GM19023 (cell line): ENCODE results near the gene CACNG3.
"Not testable (repeated sequence)": the region's sequence is repeated elsewhere in the genome, so short reads cannot be mapped to it uniquely, and the experiment has no call there.

Experiments used
- ATAC-seq: cut with Tn5 transposase; IDR thresholded peaks from one replicate; pipeline ENCODE4 v1.9.1; 2021; ENCODE audit warnings: mild to moderate bottlenecking, moderate library complexity; ENCODE audit not compliant: unreplicated experiment

CACNG3 gene

GRCh38 chr16:24275413-24275812 lies 19.3 kb downstream of the CACNG3 start:
- ATAC-seq, result no peak

GRCh38 chr16:24279982-24280515 lies 23.9 kb downstream of the CACNG3 start:
- ATAC-seq, result no peak

GRCh38 chr16:24281466-24281865 lies 25.3 kb downstream of the CACNG3 start:
- no peak for ATAC-seq

- no peak for ATAC-seq
Measured at GRCh38 chr16:24282141-24282540, 26.0 kb downstream of the CACNG3 start.

- ATAC-seq, result no peak
Measured at GRCh38 chr16:24286741-24287405, 30.7 kb downstream of the CACNG3 start.

- ATAC-seq, result no peak
Measured at GRCh38 chr16:24288516-24288915, 32.4 kb downstream of the CACNG3 start.

- no peak for ATAC-seq
Measured at GRCh38 chr16:24289166-24289700, 33.1 kb downstream of the CACNG3 start.

- ATAC-seq, result no peak
Measured at GRCh38 chr16:24291932-24292331, 35.8 kb downstream of the CACNG3 start.

GRCh38 chr16:24294131-24294530 lies 38.0 kb downstream of the CACNG3 start:
- no peak for ATAC-seq

- ATAC-seq, result no peak
Measured at GRCh38 chr16:24297375-24297774, 41.2 kb downstream of the CACNG3 start.

GRCh38 chr16:24298548-24299167 lies 42.5 kb downstream of the CACNG3 start:
- ATAC-seq, result no peak

GRCh38 chr16:24300750-24301149 lies 44.6 kb downstream of the CACNG3 start:
- not testable (repeated sequence) for ATAC-seq

- ATAC-seq, result no peak
Measured at GRCh38 chr16:24302636-24303035, 46.5 kb downstream of the CACNG3 start.

- ATAC-seq, result no peak
Measured at GRCh38 chr16:24308200-24308599, 52.1 kb downstream of the CACNG3 start.

- ATAC-seq, result no peak
Measured at GRCh38 chr16:24309258-24310142, 53.4 kb downstream of the CACNG3 start.

- no peak for ATAC-seq
Measured at GRCh38 chr16:24315343-24315742, 59.2 kb downstream of the CACNG3 start.

GRCh38 chr16:24318680-24319079 lies 62.5 kb downstream of the CACNG3 start:
- ATAC-seq, result no peak

GRCh38 chr16:24319126-24319814 lies 63.1 kb downstream of the CACNG3 start:
- no peak for ATAC-seq

GRCh38 chr16:24322106-24322505 lies 66.0 kb downstream of the CACNG3 start:
- no peak for ATAC-seq

- ATAC-seq, result no peak
Measured at GRCh38 chr16:24324421-24324820, 68.3 kb downstream of the CACNG3 start.
